Measurements from ENCODE around the gene FOXA2.

Gene FOXA2

DNA sequence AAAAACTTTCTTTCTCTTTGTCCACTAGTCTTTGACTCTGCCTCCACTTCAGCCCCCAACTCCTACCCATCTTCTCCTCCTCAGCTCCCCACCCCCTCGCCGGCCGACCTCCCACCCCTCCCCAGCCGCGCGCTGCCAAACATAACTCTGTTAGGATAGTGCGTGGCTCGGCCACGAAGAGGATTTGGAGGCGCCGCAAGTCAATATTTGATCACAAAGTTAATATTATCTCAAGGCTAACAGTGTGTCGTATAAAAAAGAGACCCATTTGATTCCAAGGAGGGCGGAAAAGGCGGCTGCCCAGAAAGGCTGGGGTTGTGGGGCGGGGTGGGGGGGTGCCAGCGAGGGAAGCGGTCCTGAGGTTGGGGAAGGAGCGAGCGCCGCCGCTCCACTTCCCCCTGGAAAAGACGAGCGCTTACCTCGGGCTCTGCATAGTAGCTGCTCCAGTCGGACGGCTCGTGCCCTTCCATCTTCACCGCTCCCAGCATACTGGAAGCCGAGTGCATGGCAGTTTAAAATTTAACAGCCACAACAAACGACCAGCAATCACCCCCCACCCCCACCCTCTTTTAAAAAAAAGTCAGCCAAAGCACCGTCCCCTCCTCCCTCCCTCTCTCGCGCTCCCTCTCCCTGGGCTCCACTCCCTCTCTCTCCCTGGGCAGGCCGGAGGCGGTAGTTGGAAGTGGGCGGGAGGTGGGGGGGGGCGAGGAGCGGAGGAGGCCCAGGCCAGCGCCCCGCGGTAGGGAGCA lies 425 bp downstream of the FOXA2 start:
- DNase-seq (ENCODE audit: low read depth): no peak

DNA sequence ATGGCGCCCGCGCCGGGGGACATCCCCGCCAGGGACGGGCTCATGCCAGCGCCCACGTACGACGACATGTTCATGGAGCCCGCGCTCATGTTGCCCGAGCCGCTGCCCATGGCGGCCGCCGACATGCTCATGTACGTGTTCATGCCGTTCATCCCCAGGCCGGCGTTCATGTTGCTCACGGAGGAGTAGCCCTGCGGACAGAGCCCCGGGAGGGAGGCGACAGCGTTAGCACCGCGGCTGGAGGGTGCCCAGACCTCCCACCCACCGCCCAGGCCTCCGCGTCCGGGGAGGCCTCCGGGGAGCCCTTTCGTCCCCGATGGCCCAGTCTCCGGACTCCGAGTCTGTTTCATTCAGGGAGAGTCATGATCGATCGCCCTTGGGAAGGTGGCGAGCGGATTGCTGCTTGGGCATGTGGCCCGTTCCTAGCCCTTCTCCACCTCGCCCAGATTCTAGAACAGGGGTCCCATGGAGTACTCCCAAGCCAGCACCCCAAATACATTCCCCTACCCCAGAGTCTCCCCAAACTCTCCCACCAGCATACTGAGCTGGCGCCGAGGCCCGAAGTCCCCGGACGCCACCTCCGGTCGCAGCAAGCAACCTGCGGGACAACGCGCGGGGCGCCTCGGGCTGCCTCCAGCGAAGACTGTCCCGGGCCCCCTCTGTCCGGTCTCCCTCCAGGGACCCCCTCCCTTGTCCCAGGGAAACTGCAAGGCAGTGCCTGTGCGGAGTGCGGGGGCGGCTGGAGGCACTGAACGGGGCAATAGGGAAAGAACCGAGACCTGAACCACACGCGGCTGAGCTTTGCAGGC lies 1.2 kb downstream of the FOXA2 start:
- no peak for DNase-seq (ENCODE audit: low read depth)

DNA sequence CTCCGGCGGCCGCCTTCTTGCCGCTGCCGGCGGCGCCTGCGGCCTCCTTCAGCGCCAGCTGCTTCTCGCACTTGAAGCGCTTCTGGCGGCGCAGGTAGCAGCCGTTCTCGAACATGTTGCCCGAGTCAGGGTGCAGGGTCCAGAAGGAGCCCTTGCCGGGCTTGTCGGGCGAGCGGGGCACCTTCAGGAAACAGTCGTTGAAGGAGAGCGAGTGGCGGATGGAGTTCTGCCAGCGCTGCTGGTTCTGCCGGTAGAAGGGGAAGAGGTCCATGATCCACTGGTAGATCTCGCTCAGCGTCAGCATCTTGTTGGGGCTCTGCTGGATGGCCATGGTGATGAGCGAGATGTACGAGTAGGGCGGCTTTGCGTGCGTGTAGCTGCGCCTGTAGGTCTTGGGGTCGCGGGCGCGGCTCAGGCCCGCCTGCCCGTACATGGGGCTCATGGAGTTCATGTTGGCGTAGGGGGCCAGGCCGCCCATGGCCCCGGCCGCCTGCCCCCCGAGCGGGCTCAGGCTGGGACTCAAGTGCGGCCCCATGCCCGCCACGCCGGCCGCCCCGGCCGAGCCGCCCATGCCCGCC lies 1.9 kb downstream of the FOXA2 start:
- DNase-seq (ENCODE audit: low read depth): no peak

DNA sequence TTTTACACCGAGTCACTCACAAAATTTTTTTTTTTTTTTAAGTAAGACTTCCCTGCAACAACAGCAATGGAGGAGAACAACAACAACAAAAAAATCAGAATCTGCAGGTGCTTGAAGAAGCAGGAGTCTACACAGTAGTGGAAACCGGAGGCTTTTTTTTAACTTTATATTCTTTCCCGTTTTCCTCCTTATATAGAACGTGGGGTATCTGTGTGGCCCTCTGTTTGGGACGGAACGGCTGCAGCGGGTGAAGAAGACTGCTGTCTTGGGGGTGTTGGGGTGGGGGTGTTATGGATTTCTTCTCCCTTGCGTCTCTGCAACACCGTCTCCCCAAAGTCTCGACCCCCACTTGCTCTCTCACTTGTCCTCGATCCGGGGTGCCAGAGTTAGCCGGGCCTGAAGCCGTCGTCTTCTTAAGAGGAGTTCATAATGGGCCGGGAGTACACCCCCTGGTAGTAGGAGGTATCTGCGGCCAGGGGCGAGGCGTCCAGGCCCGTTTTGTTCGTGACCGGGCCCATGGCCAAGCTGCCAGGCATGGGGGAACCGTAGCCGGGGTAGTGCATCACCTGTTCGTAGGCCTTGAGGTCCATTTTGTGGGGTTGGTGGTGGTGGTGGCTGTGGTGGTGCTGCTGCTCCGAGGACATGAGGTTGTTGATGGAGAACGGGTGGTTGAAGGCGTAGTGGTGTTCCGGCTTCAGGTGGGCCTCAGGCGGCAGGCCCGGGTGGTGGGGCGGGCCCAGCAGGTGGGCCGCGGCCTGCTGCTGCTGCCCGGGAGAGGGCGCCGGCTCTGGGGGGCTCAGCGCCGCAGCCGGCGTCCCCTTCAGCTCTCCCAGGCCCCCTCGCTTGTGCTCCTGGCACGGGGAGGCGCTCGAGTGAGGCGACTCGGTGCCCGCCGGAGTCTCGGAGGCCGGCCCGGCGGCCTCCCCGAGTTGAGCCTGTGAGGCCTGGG lies 2.7 kb downstream of the FOXA2 start:
- no peak for DNase-seq (ENCODE audit: low read depth)

DNA sequence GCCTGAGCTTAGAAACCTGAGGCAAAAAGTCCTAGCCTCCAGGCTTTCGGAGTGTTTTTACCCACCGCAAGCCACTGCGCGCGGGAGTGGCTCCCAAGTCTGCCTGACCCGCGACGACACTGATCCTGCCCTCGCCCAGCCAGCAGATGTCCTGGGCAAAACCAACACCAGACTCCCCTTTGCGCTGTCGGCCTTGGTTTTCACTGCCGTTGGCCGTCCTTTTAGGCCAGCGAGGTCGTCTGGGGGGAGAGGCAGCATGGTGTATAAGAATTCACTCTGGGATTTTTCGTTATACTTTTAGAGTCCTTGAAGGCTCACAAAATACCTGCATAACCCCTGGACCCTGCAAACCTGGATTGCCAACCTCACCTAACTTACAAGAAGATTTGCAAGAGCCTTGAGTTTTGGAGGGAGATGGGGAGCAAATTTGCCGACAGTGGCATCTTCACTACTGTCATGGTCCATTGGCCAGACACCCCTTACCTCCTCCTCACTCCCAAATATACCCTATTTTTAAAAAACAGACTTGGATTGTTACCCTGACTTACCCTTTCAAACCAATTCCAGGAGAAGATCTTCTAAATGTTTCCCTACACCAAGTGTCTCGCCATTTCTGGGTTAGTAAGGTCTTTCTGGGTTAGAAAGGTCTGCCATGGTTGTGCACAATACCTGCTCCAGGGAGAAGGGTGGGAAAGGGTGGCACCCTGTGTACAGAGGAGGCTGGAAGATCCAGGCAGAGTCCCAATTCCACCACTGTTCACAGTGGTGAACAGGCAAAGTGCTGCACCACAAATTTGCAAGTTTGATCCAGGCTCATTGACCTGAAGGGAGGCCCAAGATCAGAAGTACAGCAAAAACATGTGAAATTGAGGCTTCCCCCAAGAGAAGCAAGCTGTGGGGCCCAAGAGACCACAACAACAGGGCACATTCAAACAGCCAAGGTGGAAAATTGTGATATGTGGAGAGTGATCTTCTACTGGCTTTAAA lies 4.4 kb downstream of the FOXA2 start:
- no peak for DNase-seq (ENCODE audit: low read depth)

DNA sequence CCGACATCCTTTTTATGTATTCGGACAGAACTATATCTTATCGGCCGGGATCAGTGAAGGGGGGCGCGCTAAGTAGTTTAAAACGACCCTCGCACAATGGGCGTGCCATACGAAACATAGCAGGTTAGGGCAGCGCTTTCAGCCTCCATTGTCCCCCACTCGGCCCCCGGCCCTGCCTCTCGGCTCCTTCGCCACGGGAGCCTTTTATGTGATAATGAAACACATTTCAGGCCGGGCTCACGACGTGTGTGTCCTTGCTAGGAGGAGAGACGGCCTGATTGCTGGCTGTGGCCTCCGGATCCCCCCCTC lies 5.3 kb downstream of the FOXA2 start:
- DNase-seq (ENCODE audit: low read depth): no peak

DNA sequence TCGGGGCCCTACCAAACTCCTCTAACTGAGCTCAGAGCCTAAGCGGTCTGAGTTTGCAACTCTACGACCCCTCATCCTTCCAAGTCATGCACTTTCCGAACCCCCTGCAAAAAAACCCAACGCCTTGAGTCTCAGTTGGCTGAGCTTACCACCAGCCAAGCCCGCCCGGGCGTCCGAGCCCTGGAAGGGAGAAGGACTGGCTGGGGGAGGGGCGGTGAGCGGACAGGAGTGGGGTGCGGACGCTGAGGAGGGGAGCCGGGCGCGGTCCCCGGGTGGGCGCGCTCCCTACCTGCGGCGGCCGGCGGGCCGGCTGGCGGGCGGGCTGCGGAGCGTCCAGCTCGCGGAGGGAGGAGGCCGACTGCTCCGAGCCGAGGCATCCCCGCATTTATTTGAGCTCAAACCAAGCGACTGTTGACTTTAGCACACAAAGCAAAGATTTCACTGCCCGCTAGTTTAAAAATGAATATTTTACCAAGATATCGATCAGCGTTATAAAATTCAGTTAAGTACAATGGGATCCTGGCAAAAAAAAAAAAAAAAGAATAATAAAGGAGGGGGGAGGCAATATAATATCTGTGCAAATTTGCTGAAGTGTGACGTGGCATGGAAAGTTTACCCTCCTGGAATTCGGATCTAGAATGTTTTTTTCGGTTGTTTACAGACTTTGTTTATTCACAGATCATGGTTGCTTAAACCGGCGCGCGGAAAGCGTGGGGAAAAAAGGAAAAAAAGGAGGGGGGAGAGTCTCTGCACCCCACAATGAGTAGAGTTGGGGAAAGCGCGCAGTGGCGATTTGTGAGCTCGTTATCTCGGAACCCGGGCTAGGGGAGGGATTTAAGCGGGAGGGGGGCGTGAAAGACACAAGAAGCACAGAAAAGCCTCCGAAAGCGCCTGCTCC lies 5.9 kb downstream of the FOXA2 start:
- no peak for DNase-seq (ENCODE audit: low read depth)

DNA sequence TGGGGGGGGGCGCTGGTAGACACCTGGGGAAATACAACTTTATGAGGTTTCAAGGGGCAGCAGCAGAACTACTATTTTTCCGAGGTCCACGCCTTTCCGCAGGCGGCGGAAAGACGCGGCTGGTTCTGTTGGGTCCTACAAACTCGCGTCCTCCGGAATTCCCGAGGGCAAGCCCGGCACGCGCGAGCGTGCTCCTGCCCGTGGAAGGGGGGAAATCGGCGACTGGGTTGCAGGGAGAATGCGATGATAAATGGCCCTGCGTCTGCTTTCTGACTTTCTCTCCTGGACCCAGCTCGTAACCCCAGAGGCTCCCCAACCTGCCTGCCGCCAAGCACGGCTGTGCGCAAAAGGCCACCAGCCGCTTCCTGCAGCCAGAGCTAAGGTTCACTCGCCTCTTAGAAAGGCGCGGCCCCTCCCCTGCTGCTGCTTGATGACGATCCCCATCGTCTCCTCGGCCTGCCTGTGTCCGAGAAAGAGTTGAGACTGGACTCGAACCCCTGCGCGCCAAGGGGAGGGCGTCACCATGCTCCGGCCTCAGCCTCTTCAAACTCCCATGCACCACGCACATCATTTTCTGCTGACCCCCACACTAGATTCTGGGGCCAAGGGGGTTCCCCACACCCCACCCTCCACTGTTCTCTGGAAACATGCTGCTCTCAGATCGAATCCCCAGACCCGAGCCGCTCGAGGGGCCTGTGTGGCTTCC lies 6.7 kb downstream of the FOXA2 start:
- no peak for DNase-seq (ENCODE audit: low read depth)

DNA sequence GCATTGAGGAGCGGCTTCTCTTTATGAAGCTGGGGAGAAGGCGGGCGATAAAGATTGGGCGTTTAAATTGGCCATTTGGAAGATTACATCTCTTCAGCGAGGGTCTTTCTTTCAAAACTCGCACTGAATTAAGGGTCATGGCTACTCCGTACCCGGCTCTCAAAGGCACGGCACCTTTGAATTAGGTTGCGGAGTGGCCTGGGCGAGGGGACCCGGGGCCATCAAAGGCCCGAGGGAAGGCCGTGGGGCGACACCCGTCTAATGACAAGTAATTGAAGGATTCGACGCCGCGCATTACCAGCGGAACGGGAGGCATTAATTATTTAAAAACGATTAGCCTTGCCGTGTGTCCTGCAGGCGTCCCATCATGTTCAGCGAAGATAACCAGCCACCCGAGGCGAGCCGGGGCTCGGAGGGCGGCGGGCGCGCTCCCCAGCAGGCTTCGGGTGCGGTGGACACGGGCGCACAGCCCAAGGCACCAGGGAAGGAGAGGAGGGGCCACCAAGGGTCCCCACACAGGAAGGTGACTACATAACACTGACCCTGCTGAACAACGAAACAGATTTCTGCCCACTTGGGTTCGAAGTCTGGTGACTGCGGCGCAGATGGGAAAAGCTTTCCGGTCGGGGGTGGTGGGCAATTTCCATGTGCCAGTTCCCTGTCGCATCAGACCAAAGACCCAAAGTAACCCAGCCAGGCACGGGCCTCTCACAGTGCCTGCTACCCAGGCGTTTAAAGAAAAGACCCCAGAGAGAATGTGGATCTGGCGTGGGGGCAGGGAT lies 7.4 kb downstream of the FOXA2 start:
- no peak for DNase-seq (ENCODE audit: low read depth)

DNA sequence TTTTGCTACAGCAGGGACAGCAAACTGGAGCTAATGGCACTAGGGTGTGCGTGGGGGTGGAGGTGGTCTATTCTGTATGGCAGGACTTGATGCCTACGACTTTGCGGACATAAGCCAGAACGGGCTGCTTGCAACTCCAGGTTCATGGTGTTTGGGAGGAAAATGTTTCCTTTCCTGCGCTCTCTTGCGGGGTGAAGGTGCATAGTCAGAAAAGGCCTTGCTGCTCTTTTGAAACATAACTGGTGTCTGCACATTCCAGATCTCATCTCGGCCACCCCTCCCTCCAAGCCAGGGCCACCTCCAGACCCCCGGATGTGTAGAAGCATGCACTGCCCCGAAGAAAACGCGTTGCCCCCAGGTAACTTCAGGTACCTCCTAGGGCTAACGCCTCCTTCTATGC lies 8.1 kb downstream of the FOXA2 start:
- DNase-seq (ENCODE audit: low read depth): no peak

DNA sequence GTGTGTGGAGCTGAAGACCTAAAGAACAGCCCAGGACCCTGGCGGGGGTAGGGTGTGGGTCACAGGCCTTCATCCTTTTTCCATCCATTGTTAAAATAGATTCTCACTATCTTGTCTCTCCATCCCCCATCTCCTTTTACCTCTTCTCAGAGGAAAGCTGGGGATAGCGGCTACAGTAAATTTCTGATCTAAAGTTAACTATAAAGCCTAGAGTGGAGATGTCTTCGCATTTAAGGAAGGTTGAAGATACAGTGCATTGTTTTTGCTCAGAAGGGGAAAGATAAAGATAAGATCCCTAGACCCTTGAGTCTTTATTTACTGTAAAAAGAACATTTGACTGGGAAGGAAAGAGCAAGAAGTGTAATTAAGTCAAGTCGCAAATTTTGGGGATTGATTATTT lies 8.6 kb downstream of the FOXA2 start:
- no peak for DNase-seq (ENCODE audit: low read depth)

DNA sequence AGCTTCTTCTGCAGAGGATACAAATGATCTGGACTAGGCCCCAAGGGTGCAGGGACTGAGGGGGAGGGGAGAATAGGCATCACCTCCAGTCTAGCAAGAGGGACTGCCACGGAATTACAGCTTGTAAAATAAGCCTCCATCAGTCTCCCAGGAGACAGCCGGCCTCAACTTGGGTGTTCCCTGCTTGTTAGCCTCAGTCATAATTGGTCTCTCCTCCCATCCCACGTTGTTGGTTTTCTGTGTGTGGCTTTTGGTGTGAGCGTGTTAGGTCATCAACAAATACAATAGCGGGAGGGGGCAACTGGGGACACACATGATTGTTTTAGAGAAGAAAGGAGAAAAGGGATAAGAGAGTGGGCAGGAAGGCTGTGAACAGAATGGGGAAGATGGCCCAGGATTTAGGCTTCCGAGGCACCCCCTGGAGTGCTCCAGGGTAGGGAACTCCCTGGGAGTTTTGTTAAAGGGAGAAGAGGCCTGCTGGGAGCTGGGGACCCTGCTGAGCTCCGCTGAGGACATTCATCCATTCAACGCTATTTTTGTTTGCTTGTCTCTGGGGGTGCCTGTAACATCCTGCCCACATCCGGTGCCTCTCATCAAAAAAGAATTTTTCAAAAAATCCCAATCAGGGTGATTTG lies 9.2 kb downstream of the FOXA2 start:
- DNase-seq (ENCODE audit: low read depth): no peak

DNA sequence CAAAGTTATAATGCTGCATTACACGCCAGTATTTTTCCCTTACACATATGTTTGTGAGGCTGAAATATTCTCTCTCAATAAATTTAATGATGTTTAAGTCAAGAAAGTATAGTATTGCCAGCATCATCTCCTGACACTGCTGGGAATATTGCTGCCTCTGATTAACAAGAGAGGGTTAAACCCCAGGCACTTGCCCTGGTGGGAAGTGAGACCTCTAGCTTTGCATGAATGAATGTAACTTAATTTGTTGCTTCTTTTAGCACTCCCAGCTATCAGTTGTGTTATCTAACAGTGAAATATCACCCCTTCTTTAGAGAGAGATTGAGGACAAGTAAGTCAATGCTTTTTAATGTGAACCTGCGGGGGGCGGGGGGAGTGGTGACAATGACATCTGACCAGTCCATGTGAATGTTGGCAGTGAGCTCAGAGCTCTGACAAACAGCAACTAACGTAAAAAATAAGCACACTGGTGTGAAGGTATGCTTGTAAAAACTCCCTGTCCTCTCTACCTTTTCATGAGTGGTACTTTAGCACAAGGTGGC lies 9.8 kb downstream of the FOXA2 start:
- DNase-seq (ENCODE audit: low read depth): no peak

DNA sequence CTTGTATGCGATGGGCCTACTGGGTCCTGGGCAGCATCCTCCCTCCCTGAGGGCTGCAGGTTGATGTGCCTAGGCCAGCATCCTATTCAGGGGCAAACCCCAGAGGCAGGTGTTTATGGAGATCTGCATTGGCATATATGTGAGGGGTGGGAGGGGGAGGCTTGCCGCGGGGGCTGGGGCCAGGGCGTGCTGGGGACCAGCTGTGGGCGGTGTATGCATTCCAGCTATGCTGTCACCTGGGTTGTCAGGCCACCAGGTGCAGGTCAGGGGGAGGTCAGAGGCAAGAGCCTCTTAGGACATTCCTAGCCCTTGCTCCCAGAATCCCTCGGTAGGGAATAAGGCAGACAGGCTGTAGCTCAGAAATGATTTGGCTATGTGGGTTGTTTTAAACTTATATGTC lies 11.9 kb downstream of the FOXA2 start:
- DNase-seq (ENCODE audit: low read depth): no peak

DNA sequence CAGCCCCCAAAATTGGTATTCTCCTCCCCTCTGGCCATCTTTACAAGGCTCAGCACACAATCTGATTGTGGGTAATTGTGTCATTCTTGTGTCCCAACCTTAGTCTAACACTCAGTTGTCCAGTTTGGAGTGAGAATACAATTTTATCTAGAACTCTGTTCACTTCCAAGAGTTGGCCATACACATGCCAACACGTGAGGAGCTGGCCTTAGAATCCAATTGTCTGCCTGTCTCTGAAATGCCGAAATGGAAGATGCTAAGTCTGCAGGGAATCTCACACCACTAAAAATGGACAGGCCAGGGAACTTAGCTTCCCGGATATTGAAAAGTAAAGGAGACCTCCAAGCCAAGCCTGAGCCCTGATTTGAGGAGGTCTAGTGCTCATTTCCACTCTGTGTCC lies 12.3 kb downstream of the FOXA2 start:
- DNase-seq (ENCODE audit: low read depth): no peak

DNA sequence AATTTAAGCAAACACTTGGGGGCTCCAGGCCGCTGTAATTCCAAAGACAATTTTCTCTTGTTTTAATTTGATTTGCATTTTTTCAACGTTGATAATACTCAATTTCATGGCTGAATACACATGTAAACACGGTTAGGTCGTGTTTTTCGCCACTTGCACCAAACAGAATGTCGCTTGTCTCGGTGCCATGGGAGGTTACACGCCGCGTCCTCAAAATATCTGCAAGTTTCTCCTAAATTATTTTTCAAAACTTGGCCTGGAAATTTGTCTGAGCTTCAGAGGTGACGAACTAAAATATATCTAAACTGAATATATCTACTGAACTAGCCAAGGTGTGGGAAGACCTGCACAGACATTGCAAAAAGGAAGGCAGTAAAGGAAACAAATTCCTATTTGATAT lies 15.0 kb downstream of the FOXA2 start:
- DNase-seq (ENCODE audit: low read depth): no peak

DNA sequence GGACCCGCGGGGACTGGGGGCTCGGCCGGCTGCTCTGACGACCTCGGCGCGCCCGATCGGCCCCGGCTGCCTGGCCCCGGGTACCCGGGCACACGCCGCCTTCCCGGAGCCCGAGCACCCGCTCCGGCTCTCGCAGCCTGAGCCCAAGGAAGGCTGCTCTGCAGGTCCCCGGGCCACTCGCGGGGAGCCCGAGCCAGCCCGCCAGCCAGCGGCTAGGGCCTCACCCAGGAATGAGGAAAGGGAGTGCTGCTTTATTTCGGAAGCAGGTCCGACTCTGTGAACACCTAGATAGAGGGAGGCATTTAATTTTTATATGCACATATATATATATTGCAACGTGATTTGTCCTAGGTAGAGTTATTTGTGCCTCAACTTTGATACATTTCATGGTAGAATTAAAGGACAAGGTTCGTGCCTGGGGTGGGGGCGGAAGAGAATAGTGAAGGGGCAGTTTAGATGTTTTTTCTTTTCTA lies 15.5 kb downstream of the FOXA2 start:
- no peak for DNase-seq (ENCODE audit: low read depth)
